CD4-positive, alpha-beta T cell treated with Interleukin-17A for 1 hour (primary cell): ENCODE results near the gene ITPK1.
"Not testable (repeated sequence)": the region's sequence is repeated elsewhere in the genome, so short reads cannot be mapped to it uniquely, and the experiment has no call there.

Experiments used
- DNase-seq: peaks from one replicate; pipeline ENCODE4 v3.0.0-alpha.2; 2020

Gene ITPK1

DNA sequence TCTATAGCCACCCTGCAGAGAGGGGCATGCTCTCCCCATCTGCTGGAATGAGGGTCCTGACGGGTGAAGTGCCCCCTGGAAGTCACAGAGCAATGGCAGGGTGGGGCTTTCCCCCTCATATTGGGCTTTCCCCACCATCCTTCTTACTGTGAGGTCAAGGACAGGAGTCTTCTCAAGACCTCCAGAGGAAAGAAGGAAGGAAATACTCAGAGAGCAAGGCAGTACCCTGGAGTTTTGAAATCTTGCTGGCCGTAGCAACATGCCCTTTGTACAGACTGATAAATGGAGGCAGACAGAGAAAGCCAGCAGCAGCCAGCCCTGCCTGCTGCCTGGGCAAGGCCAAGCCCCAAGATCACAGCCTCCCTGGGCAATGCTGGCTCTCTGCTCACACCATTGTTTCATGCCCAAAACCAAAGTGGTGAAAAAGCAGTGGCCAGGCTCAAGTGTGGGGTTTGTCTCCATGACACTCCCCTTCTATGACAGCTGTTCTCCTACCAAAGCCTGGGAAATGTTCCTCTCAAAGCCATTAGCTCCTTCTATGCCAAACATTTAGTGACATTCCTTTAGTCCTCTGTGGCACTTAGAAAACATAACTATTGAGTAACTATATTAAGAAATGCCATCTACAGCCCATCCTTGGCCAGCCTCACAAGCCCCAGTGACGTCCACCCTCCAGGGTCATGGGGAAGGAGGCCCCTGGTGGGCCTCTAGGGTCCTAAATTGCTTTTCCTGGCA, 13.2 kb upstream of the ITPK1 start:
- DNase-seq, result no peak

DNA sequence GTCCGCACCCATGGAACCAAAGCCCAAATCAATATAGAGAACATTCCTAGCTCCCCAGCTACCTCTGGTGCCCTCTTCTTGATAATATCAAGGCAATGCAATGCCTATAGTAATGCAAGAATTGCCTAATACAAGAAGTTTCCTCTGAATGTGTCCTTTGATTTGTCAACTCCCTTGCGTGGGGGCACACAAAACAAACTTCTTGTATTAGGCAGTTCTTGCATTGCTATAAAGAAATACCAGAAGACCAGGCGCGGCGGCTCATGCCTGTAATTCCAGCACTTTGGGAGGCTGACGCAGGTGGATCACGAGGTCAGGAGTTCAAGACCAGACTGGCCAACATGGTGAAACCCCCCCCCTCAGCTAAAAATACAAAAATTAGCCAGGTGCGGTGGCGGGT, 10.4 kb upstream of the ITPK1 start:
- no peak for DNase-seq

DNA sequence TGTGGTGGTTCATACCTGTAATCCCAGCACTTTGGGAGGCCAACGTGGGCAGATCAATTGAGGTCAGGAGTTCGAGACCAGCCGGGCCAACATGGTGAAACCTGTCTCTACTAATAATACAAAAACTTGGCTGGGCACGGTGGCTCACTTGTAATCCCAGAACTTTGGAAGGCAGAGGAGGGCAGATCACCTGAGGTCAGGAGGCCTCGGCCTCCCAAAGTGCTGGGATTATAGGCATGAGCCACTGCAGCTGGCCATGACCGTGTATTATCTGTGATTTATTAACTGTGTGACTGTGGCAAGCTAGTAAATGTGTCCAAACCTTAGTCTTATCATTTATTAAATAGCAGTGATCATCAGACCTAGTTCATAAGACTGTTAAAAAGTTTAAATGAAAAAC, 7.1 kb upstream of the ITPK1 start:
- DNase-seq, result no peak

DNA sequence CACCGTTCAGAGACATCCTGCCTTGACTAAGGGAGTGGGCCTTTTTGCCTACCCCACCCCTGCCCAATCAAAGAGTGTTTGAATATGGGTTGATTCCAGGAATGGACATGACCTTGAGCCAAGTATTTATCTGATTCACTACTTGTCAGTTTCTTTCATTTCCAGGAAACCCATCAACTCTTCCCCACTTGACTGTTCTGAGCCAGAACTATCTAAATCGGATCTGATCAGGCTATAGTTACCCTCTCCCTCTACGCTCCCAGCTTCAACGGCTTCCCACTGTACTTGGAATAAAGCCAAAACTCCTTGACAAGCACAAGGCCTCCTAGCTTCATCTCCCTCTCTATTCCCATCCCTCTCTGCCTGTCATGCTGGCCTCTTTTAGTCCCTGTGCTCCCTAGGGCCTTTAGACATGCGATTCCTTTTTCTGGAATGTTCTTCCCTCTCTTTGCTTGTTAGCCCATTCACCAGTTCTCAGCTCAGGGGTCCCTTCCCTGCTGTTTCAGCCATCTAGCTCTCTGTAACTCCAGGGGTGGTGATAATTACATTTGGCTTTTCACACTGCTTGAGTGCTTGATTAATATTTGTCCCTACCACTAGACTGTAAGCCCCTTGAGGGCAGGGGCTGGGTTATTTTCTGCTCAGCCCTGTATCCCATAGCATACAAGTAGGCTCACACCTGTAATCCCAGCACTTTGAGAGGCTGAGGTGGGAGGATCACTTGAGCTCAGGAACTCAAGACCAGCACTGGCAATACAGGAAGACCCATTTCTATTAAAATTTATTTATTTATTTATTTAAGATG, 5.5 kb upstream of the ITPK1 start:
- DNase-seq, result no peak

DNA sequence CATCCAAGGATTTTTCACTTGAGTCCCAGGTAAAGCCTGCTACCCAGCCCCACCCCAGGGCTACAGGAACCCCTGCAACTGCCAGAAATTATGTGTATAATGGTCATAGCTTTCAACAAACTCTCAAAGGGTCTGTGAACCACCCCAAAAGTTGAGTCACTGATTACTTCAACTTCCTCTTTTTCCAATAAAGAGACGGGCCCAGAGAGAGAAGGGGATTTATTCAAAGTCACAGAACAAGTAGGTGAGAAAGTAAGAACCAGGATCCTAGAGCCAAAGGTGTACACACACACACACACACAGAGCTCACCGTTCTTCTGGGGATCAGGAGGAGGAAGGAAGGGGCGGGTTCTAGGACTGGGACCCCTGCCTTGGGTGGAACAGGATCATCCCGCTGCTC, 4.8 kb upstream of the ITPK1 start:
- no peak for DNase-seq

DNA sequence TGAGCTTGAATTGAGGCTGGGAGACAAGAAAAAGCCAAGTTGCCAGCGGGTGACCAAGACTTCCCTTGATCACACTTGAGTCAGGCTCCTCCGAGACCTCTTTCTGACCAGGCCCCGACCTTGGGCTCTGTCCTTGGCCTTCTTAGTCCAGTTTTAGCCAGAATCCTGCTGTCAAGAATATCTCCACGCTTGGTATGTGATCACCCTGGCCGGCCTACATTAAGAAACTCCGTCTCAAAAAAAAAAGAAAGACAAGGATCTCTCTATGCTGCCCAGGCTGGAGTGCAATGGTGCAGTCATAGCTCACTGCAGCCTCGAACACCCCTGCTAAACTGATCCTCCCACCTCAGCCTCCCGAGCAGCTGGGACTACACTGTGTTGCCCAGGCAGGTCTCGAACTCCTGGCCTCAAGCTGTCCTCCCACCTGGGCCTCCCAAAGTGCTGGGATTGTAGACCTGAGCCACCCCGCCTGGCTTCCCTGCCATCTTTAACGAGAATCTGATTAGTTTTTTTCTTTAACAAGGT, 1.0 kb upstream of the ITPK1 start:
- no peak for DNase-seq

DNA sequence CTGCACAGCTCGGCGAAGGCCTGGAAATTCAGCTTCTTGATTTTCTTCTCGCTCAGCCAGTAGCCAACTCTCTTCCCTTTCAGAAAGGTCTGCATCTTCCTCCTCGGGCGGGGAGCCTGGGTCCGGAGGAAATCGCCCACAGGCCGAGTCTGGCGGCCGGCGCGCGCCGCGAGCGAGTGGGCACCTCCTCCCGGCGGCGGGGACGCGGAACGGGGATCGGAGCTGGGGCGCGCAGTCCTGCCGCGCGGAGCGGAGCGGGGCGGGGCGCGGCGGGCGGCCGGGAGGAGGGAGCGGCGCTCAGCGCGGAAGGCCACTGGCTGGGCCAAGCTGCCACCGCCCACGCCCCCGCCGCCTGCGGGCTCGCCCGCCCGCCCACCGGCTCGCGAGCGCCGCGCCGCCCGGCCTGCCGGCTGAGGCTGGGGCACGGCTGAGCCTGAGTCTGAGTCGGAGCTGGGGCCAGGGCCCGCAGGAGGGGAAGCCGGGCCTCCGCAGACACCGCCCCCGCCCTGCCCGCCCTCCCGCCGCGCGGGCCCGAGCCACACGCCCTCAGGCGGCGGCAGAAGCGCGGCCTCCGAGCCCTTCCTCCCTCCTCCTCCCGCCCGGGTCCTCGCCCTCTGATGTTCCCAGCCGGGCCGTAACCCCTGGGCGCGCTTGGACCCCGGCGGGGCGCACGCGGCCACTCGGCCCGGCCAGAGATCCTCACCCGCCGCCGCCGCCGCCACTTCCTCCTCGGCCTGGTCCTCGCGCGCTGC, 480 bp downstream of the ITPK1 start:
- peak; percentile 87 for DNase-seq

DNA sequence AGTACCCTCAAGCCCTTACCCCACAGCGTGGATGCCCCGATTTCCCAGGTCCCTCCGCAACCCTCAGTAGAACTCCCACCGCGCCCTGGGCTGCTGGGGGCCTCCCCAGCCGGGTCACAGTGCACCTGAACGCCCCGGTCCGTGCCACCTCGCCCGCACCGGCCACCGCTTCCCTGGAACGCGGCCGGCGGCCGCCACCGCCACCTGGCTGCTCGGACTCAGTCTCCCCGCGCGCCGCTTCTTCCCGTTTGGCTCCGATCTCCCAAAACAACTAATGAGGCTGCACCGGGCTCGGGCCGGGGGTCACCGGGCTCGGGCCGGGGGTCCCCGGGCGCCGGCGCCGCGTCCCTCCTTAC, 1.0 kb downstream of the ITPK1 start:
- DNase-seq, result no peak

DNA sequence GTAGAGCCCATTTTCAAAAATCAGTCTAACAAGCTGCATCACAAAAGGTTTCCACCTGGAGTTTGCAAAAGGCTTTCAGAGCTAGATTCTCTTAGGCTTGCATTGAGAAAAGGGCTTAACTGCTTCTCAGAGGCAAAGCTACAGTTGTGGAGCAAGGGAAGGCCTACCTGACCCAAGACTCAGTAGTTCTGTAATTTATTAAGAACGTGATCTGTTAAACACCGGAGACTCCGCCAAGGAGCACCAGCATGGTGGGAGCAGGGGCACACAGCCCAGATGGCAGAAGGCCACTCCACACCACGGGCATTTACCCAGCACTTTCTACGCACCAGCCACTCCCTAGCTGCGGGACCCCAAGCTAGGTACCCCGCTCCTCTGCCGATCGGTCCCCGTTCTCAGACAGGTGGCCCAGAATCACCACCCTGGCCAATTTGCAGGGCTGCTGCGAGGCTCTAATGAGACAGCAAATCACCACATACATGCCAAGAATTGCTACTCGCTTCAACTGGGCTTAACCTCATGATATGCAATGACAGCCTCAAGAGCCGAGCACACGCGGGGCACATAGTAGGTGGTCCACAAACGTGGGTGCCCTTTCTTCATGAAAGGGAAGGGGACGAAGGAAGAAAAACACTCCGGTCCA, 1.5 kb downstream of the ITPK1 start:
- DNase-seq, result no peak

DNA sequence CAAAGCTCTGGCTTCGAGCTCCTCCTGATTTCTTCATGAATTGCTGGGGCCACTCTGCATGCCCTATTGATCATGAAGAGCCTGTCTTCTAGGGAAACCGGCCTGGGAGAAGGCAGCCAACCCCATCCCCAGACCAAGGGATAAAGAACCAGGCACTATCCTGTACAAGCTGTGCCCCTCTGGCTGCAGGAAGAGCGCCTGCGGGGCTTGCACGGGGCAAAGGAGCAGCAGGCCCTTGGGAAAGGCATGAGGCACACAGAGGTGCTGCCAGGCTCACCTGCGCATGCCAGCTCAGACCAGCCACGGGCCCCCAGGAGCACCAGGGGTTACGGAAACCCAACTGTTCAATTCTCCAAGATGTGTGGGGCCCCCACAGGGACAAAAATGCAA, 2.1 kb downstream of the ITPK1 start:
- DNase-seq, result no peak

DNA sequence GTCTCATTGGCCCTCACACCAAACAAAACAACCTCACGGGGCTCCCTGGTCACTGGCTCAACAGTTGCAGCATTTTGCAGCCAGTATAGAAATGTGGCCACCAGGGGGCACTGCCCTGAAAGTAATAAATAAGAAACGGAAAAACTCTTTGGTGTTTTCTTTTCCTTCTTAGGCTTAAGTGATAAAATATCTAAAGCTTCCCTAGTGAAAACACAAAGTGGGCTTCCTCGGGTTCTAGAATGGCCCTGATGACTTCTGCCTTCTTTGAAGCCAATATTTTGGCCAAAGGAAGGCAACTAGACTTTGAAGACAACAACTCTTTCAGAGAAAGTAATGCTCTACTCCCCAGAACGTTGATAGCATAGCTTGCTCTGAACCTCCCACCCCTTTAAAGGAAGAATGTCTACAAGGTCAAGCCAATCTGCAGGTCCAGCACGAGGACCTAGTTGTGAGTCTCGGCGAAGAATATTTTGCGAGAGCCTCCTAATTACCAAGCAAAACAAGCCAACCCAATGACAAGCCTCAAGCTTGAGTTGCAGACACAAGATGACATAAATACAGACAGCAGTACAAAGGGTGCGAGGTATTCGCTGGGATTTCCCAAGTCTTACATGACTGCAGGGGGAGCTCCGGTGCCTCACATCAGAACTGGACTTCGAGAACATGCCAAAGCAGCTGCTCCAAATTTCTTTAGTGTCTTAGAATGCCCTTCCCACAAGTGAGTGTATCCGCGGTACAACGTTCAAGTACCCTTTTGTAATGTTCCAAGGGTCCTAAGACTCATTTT, 2.6 kb downstream of the ITPK1 start:
- DNase-seq, result peak; percentile 79

DNA sequence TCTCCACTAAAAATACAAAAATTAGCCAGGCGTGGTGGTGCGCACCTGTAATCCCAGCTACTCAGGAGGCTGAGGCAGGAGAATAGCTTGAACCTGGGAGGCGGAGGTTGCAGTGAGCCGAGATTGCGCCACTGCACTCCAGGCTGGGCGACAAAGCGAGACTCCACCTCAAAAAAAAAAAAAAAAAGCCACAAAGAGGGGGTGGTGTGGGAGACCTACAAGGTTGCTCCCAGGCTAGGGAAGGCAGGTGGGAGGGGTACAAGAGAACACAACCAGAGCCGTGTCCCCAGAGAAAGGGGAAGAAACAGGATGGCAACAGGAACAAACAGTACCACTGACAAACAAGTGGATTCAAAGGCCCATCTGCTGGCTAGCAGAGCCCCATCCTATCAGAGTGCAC, 4.2 kb downstream of the ITPK1 start:
- not testable (repeated sequence) for DNase-seq

DNA sequence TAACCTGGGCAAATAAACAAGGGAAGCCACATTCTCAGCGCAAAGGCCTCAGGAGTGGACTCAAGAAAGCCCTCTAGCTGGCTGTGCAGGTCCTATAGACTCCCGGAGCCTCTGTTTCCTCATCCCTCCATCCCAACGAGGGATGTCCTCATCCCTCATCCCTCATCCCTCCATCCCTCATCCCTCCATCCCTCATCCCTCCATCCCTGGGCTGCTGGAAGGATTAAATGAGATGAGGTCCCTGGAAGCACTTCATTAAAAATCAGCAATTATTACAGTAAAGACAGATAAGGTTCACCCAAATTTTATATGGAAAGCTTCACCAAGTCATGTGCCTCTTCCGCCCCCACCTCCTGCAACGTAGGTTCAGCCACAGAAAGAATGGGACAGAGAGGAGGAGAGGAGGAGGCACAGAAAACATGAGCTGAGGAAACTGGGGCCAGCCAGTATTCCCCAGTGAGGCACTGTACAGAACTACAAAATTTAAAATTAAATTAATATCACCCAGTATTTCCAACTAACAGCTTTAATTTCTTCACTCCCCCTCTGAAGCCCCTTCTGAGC, 4.8 kb downstream of the ITPK1 start:
- no peak for DNase-seq

DNA sequence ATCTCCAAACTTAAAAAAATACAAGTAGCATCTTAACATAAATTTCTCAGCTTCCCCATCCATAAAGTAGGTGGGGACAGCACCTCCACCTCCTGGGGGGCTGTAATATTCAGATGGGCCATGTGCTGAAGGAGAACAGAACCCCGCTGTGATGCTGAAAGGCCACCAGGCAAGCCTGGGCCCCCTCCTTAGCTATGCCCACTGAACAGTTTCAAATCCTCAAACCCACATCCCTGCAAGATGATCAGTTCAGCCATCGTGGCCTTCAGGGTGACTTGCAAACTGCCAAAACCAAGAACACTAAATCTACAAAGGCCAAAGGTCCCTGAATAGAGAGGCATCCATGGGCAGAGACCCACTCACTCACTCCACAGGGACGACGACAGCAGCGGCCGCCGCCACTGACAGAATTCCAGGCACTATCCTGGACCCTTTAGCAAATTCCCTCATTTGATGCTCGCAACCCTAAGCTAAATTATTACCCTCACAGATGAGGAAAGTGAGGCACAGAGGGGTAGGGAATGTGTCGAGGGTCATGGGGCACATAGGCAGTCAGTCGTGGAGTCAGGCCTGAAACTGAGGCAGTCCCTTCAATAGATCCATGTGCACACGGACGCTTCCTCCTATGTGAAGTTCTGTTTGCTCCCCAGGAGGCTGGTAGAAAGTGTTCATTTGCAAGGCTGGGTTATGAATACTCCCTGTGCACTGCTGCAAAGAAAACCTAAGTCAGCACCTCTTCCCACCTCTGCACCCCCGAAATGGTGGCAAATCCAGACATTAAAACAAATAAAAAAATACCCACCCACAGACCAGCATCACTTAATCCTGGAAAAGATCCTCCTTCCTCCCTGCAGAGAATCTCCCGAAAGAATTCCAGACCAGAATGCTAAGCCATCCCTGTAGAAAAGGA, 5.9 kb downstream of the ITPK1 start:
- no peak for DNase-seq

DNA sequence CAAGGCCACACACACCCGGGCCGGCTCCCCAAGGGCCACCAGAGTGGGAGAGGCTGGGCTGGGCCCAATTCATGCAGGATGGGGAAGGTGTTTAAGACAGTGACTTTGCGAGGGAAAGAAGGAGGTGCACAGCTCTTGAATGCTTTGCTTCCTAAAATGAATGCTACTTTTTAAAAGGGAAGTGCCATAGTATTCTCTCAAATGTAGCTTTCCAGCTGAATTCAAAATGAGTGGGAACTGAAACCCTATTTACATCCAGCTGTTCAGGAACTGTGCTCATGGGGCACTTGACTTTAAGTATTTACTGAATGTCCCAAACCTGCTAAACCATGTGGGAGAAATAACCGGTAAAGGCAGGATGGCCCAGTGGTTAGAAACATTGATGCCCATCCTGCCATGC, 7.6 kb downstream of the ITPK1 start:
- no peak for DNase-seq

DNA sequence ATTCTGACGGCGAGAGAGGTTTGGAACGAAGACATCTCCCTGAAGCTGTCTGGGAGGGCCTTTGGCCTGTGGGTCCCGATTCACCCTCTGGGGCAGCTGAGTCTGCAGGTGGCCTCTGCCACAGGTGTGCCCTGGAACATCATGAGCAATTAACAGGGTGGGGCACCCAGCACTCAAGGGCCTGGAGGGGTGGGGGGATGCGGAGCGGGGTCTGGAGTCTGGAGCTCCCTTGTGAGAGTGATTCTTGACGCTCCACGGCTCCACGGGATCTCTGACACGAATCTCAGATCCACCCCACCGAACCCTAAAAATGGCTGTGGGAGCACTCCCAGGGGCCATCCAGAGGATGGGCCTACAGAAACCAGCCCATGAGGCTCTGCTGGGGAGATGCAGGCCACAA, 8.3 kb downstream of the ITPK1 start:
- DNase-seq, result no peak

DNA sequence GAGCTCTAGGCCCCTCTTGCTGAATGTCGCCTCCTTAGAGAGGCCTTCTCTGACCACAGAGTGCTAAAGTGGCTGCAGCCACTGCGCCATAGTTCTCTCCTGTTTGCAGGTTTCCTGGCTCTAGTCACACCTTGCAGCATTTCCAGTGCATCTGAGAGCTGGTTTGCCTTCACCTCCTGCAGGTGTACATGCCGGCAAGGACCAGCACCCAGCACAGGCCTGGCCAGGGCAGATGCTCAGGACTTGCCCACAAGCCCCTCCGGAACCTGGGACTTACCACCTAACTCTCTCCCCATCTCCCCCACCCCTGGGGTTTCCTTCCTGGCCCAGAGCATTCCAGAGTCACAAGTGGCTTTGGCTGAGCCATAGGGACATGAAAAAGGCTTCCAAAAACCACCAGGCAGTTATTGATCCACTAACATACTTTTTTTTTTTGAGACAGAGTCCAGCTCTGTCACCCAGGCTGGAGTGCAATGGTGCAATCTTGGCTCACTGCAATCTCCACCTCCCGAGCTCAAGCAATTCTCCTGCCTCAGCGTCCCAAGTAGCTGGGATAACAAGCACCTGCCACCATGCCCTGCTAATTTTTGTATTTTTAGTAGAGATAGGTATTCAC, 9.1 kb downstream of the ITPK1 start:
- DNase-seq, result no peak

DNA sequence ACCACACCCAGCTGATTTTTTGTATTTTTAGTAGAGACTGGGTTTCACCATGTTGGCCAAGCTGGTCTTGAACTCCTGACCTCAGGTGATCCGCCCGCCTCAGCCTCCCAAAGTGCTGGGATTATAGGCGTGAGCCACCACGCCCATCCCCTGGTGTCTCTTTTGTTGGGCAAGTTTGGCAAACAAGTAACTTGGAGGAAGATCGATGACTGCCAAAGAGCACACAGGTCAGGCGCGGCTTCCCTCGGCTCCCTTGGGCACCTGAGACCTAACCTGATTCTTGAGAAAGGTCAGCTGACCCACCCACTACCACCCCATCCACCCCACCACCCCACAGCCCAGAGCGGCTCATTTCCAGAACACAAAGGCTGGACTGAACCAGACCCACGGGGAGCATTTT, 9.9 kb downstream of the ITPK1 start:
- DNase-seq, result not testable (repeated sequence)

DNA sequence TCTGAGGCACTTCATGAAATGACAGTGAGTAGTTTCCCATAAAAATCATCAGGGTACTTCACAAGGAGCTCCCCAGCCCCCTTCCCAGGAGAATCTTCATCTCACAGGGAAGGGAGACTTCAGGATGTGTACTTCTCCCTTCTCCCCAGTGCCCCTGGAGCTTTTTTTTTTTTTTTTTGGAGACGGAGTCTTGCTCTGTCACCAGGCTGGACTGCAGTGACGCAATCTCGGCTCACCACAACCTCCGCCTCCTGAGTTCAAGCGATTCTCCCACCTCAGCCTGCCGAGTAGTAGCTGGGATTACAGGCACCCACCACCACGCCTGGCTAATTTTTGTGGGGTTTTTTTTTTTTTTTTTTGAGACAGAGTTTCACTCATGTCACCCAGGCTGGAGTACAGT, 10.4 kb downstream of the ITPK1 start:
- no peak for DNase-seq

DNA sequence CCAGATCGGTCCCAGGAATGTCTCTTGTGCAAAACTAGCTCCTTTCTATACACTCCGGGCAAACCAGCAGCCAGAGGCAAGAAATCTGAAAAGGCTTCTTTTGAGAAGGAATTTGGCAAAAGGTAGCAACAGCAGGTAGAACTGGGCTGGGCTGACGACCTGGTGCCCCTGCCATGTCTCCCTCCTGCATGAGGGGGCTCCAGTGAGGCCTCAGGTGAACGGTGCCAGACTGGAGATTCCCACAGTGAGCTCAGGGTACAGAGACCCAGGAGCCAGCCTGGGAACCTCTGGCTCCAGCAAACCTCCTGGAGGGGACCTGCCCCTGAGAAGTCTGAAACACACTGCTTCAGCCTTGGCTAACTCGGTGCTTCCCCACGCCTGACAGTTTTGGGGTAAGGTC, 10.8 kb downstream of the ITPK1 start:
- DNase-seq, result no peak
